ENCODE data around the gene TBX19. TPM values are rescaled to one million over a fixed set of nuclear protein-coding genes. Genes with fewer than 3 reads are reported as not detected.
A peak's percentile ranks its signal among the peaks of the same experiment; 100 is the strongest.

The TBX19 gene
- polyA plus RNA-seq, 1 donor (not counting 4 experiments of a cell fraction or from before 2014, with no cell fraction given) = 0.93 TPM

DNA sequence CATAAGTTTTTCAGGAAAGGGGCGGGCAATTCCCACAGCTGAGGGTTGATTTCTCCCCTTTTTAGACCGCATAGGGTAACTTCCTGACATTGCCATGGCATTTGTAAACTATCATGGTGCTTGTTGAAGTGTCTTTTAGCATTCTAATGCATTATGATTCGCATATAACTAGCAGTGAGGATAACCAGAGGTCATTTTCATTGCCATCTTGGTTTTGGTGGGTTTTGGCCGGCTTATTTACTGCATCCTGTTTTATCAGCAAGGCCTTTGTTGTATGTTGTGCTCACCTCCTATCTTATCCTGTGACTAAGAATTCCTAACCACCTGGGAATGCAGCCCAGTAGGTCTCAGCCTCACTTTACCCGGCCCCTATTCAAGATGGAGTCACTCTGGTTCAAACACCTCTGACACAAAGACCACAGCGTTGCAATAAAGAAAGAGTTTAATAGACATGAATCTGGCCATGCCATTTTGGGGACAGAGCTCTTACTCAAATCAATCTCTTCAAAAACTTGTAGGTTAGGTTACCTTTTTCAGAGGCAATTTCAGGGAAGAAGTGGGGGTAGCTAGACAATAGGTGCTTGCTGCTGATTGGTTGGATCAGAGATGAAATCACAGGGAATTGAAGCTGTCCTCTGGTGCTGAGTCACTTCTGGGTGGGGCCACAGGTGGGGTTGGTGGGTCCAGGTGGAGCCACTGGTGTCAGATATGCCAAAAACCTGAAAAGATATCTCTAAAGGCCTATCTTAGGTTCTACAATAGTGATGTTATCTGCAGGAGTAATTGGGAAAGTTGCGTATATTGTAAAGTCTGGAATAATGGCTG lies 23.3 kb downstream of the TBX19 start:
- H4K20me1 ChIP-seq (ENCODE audit: control insufficient read depth, extremely low read depth, insufficient read depth, low read length) = no peaks in the 10 kb centered on the region
- H3K27me3 ChIP-seq (ENCODE audit: control insufficient read depth, extremely low read depth, insufficient read depth, low read length) = no peaks in the 10 kb centered on the region
- no peak for TF ChIP-seq EZH2 (IDR thresholded peaks at IDR 0.05; ENCODE audit: low read length)
- TF ChIP-seq, protein P1, sequence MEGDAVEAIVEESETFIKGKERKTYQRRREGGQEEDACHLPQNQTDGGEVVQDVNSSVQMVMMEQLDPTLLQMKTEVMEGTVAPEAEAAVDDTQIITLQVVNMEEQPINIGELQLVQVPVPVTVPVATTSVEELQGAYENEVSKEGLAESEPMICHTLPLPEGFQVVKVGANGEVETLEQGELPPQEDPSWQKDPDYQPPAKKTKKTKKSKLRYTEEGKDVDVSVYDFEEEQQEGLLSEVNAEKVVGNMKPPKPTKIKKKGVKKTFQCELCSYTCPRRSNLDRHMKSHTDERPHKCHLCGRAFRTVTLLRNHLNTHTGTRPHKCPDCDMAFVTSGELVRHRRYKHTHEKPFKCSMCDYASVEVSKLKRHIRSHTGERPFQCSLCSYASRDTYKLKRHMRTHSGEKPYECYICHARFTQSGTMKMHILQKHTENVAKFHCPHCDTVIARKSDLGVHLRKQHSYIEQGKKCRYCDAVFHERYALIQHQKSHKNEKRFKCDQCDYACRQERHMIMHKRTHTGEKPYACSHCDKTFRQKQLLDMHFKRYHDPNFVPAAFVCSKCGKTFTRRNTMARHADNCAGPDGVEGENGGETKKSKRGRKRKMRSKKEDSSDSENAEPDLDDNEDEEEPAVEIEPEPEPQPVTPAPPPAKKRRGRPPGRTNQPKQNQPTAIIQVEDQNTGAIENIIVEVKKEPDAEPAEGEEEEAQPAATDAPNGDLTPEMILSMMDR (optimal IDR thresholded peaks at IDR 0.05 in 1 of 3, IDR thresholded peaks at IDR 0.05 in 1 of 3, conservative IDR thresholded peaks at IDR 0.05 in 1 of 3; ENCODE audit: extremely low read depth in 1 of 3, insufficient read depth in 2 of 3, low read length in 3 of 3) = no peak
- FAIRE-seq (peak; percentile 61), DNase-seq (ENCODE audit: low read depth, low spot score) (peak; percentile 53)
- H3K4me2 ChIP-seq (ENCODE audit: control insufficient read depth, extremely low read depth, insufficient read depth, low read depth, low read length) = peak overlapping the region; percentile 9
- no peaks in the 10 kb centered on the region for H3K9me1 ChIP-seq (ENCODE audit: control insufficient read depth, extremely low read depth, insufficient read depth, low read length)
- H3K9me3 ChIP-seq (ENCODE audit: control insufficient read depth, low read depth, low read length) = no peaks in the 10 kb centered on the region
- peaks cover 40% of the 10 kb centered on the region for H3K4me1 ChIP-seq (ENCODE audit: control insufficient read depth, extremely low read depth, insufficient read depth, low read length)
- dilution Hi-C loops (cut with MboI; ENCODE audit: extremely low pct_ligation_motif_present, low sequenced_read_pairs) = no loop called here
- H2AFZ ChIP-seq (ENCODE audit: control insufficient read depth, low read length) = peak overlapping the region; percentile 39
- H3K4me3 ChIP-seq (ENCODE audit: control insufficient read depth in 2 of 3, extremely low read depth in 1 of 3, insufficient read depth in 2 of 3, low read depth in 1 of 3, low read length in 3 of 3) = no peak overlapping the region
- H3K36me3 ChIP-seq (ENCODE audit: control insufficient read depth in 2 of 2, extremely low read depth in 1 of 2, insufficient read depth in 2 of 2, low read length in 2 of 2) = no peaks in the 10 kb centered on the region
- no peak overlapping the region for H3K9ac ChIP-seq (ENCODE audit: control insufficient read depth, extremely low read depth, insufficient read depth, low read length)
- no peaks in the 10 kb centered on the region for H3K79me2 ChIP-seq (ENCODE audit: control insufficient read depth, insufficient read depth, low read length)
- H3K27ac ChIP-seq (ENCODE audit: control insufficient read depth, insufficient read depth, low read length) = peak overlapping the region; percentile 53

DNA sequence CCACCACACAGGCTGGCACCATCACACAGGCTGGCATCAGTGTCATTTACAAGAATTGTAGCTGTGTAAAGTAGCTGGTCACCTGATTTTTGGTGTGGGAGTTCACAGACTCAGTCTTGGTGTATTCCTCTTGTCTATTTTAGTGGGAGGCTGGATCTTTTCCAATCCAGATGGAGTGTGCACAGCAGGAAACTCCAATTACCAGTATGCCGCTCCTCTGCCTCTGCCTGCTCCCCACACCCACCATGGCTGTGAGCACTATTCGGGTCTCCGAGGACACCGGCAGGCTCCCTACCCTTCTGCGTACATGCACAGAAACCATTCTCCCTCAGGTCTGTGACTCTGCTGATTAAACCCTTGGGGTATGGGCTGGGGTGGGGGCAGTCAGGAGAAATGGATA lies 24.2 kb downstream of the TBX19 start:
- TF ChIP-seq, protein P1 (optimal IDR thresholded peaks at IDR 0.05 in 1 of 3, IDR thresholded peaks at IDR 0.05 in 1 of 3, conservative IDR thresholded peaks at IDR 0.05 in 1 of 3; ENCODE audit: extremely low read depth in 1 of 3, insufficient read depth in 2 of 3, low read length in 3 of 3) = no peak
- no peak for TF ChIP-seq EZH2 (IDR thresholded peaks at IDR 0.05; ENCODE audit: low read length)
- H3K9me3 ChIP-seq (ENCODE audit: control insufficient read depth, low read depth, low read length) = no peaks in the 10 kb centered on the region
- no peaks in the 10 kb centered on the region for H4K20me1 ChIP-seq (ENCODE audit: control insufficient read depth, extremely low read depth, insufficient read depth, low read length)
- no peaks in the 10 kb centered on the region for H3K36me3 ChIP-seq (ENCODE audit: control insufficient read depth in 2 of 2, extremely low read depth in 1 of 2, insufficient read depth in 2 of 2, low read length in 2 of 2)
- H3K27ac ChIP-seq (ENCODE audit: control insufficient read depth, insufficient read depth, low read length) = peak overlapping the region; percentile 8
- H3K27me3 ChIP-seq (ENCODE audit: control insufficient read depth, extremely low read depth, insufficient read depth, low read length) = no peaks in the 10 kb centered on the region
- H3K4me1 ChIP-seq (ENCODE audit: control insufficient read depth, extremely low read depth, insufficient read depth, low read length) = peaks cover 40% of the 10 kb centered on the region
- dilution Hi-C loops (cut with MboI; ENCODE audit: extremely low pct_ligation_motif_present, low sequenced_read_pairs) = no loop called here
- no peaks in the 10 kb centered on the region for H3K79me2 ChIP-seq (ENCODE audit: control insufficient read depth, insufficient read depth, low read length)
- H3K9me1 ChIP-seq (ENCODE audit: control insufficient read depth, extremely low read depth, insufficient read depth, low read length) = no peaks in the 10 kb centered on the region
- H3K9ac ChIP-seq (ENCODE audit: control insufficient read depth, extremely low read depth, insufficient read depth, low read length) = no peak overlapping the region
- H2AFZ ChIP-seq (ENCODE audit: control insufficient read depth, low read length) = no peak overlapping the region
- H3K4me2 ChIP-seq (ENCODE audit: control insufficient read depth, extremely low read depth, insufficient read depth, low read depth, low read length) = no peak overlapping the region
- no peak for FAIRE-seq
- DNase-seq (ENCODE audit: low read depth, low spot score) = no peak
- no peak overlapping the region for H3K4me3 ChIP-seq (ENCODE audit: control insufficient read depth in 2 of 3, extremely low read depth in 1 of 3, insufficient read depth in 2 of 3, low read depth in 1 of 3, low read length in 3 of 3)

Measured in keratinocyte (primary cell).